ENCODE results near the gene SHD. TPM values are rescaled to one million over a fixed set of nuclear protein-coding genes. Genes with fewer than 3 reads are reported as not detected.
A peak's percentile ranks its signal among the peaks of the same experiment; 100 is the strongest.
"Not testable (repeated sequence)": the region's sequence is repeated elsewhere in the genome, so short reads cannot be mapped to it uniquely, and the experiment has no call there.

SHD gene
- total and polyA plus RNA-seq, 2 of the 13 experiments (the other 11 are each of a cell fraction or from before 2014, with no cell fraction given): 0.11 to 0.20 TPM

GRCh38 chr19:4230237-4230636 is 48.8 kb upstream of the SHD start:
- H3K9ac ChIP-seq (ENCODE audit: insufficient read depth, low read depth, low read length); H3K4me3 ChIP-seq (replicated peaks in 1 of 3; ENCODE audit: insufficient read depth in 1 of 3, low read depth in 2 of 3, low read length in 3 of 3); in situ Hi-C loops (cut with HindIII; ENCODE audit: extremely low pct_ligation_motif_present, low pct_unique_long_range_greater_than_20kb); BruUV-seq (replicated peaks); H3K4me2 ChIP-seq (ENCODE audit: low read depth, low read length); H3K27ac ChIP-seq (ENCODE audit: extremely low read length, insufficient read depth, low read length); H3K79me2 ChIP-seq (ENCODE audit: insufficient read depth, low read length); CTCF ChIA-PET (ENCODE audit: low intra/inter-chr PET ratio, low total read pairs); FAIRE-seq; ATAC-seq; H3K27me3 ChIP-seq (ENCODE audit: control insufficient read depth in 1 of 2, insufficient read depth in 2 of 2, low read length in 2 of 2); H4K20me1 ChIP-seq (ENCODE audit: insufficient read depth, low read length); H3K9me3 ChIP-seq (ENCODE audit: low read length); H2AFZ ChIP-seq (ENCODE audit: low read length); intact Hi-C loops (cut with micrococcal nuclease; ENCODE audit: unreplicated experiment); H3K36me3 ChIP-seq (replicated peaks in 1 of 2; ENCODE audit: control insufficient read depth in 1 of 2, insufficient read depth in 2 of 2, low read length in 2 of 2); DNase-seq (ENCODE audit: low spot score); POLR2A ChIA-PET: not testable (repeated sequence)
- H3K4me1 ChIP-seq (ENCODE audit: insufficient read depth, low read length): peaks cover 46% of the 10 kb centered on the region
- peak; percentile 85 for TF ChIP-seq ZNF770 (CRISPR knock-in tag; IDR thresholded peaks at IDR 0.05)
- 76% methylated on average over 6 of the region's 6 CpGs for WGBS (ENCODE audit: low lambda C conversion rate)

- H3K9ac ChIP-seq (ENCODE audit: insufficient read depth, low read depth, low read length); H3K9me3 ChIP-seq (ENCODE audit: low read length); H3K79me2 ChIP-seq (ENCODE audit: insufficient read depth, low read length); H3K27me3 ChIP-seq (ENCODE audit: control insufficient read depth in 1 of 2, insufficient read depth in 2 of 2, low read length in 2 of 2); ATAC-seq; FAIRE-seq; in situ Hi-C loops (cut with HindIII; ENCODE audit: extremely low pct_ligation_motif_present, low pct_unique_long_range_greater_than_20kb); H3K27ac ChIP-seq (ENCODE audit: extremely low read length, insufficient read depth, low read length); BruUV-seq (replicated peaks); H3K4me2 ChIP-seq (ENCODE audit: low read depth, low read length); H2AFZ ChIP-seq (ENCODE audit: low read length); H4K20me1 ChIP-seq (ENCODE audit: insufficient read depth, low read length); H3K36me3 ChIP-seq (replicated peaks in 1 of 2; ENCODE audit: control insufficient read depth in 1 of 2, insufficient read depth in 2 of 2, low read length in 2 of 2); CTCF ChIA-PET (ENCODE audit: low intra/inter-chr PET ratio, low total read pairs); intact Hi-C loops (cut with micrococcal nuclease; ENCODE audit: unreplicated experiment); DNase-seq (ENCODE audit: low spot score); POLR2A ChIA-PET; H3K4me3 ChIP-seq (replicated peaks in 1 of 3; ENCODE audit: insufficient read depth in 1 of 3, low read depth in 2 of 3, low read length in 3 of 3): not testable (repeated sequence)
- TF ChIP-seq ZNF121 (CRISPR knock-in tag; IDR thresholded peaks at IDR 0.05): peak; percentile 57; the same call in 1 of the 2 replicates
- peaks cover 50% of the 10 kb centered on the region for H3K4me1 ChIP-seq (ENCODE audit: insufficient read depth, low read length)
- WGBS (ENCODE audit: low lambda C conversion rate): 96% methylated on average over 6 of the region's 6 CpGs
These were observed 47.5 kb upstream of the SHD start for GRCh38 chr19:4231521-4231920.

- H3K4me3 ChIP-seq (replicated peaks in 1 of 3; ENCODE audit: insufficient read depth in 1 of 3, low read depth in 2 of 3, low read length in 3 of 3); H3K36me3 ChIP-seq (replicated peaks in 1 of 2; ENCODE audit: control insufficient read depth in 1 of 2, insufficient read depth in 2 of 2, low read length in 2 of 2); H2AFZ ChIP-seq (ENCODE audit: low read length); POLR2A ChIA-PET; H3K27ac ChIP-seq (ENCODE audit: extremely low read length, insufficient read depth, low read length); H3K9me3 ChIP-seq (ENCODE audit: low read length); H3K9ac ChIP-seq (ENCODE audit: insufficient read depth, low read depth, low read length); FAIRE-seq; DNase-seq (ENCODE audit: low spot score); ATAC-seq; in situ Hi-C loops (cut with HindIII; ENCODE audit: extremely low pct_ligation_motif_present, low pct_unique_long_range_greater_than_20kb); CTCF ChIA-PET (ENCODE audit: low intra/inter-chr PET ratio, low total read pairs); H4K20me1 ChIP-seq (ENCODE audit: insufficient read depth, low read length); H3K4me2 ChIP-seq (ENCODE audit: low read depth, low read length); BruUV-seq (replicated peaks); H3K27me3 ChIP-seq (ENCODE audit: control insufficient read depth in 1 of 2, insufficient read depth in 2 of 2, low read length in 2 of 2); H3K79me2 ChIP-seq (ENCODE audit: insufficient read depth, low read length); intact Hi-C loops (cut with micrococcal nuclease; ENCODE audit: unreplicated experiment): not testable (repeated sequence)
- WGBS (ENCODE audit: low lambda C conversion rate): 70% methylated on average over 5 of the region's 5 CpGs
- peaks cover 50% of the 10 kb centered on the region for H3K4me1 ChIP-seq (ENCODE audit: insufficient read depth, low read length)
These were observed 46.9 kb upstream of the SHD start for GRCh38 chr19:4232139-4232538.
